DND-41 (cell line): ENCODE measurements around the gene FAM78A.

Source experiments
- ATAC-seq: fragments of 200-7000 bp; cut with Tn5 transposase; 3 replicates; pipeline ENCODE4 v1.9.1; 2021; ENCODE audit warnings: low read depth; ENCODE audit not compliant: insufficient read depth
- DNase-seq: peaks from one replicate; pipeline ENCODE4 v3.0.0-alpha.2; 2020
- H2AFZ ChIP-seq: 2 replicates; pipeline ENCODE4 v1.6.0; 2012; ENCODE audit warnings: low read depth, low read length
- H3K27ac ChIP-seq: 2 replicates; pipeline ENCODE4 v1.5.1; 2012; ENCODE audit warnings: low read length, inconsistent platforms
- H3K27me3 ChIP-seq: fragments of 200-600 bp; sonication (generic); 2 replicates; pipeline ENCODE4 v1.6.0; 2012; ENCODE audit warnings: low read length, mild to moderate bottlenecking, inconsistent platforms; ENCODE audit not compliant: insufficient read depth, poor library complexity
- H3K36me3 ChIP-seq: 2 replicates; pipeline ENCODE4 v1.5.1; 2012; ENCODE audit warnings: low read length, inconsistent platforms; ENCODE audit not compliant: insufficient read depth
- H3K4me1 ChIP-seq: 2 replicates; pipeline ENCODE4 v1.5.1; 2012; ENCODE audit warnings: mild to moderate bottlenecking, low read length; ENCODE audit not compliant: insufficient read depth
- H3K4me2 ChIP-seq: 2 replicates; pipeline ENCODE4 v1.6.0; 2012; ENCODE audit warnings: mild to moderate bottlenecking, moderate library complexity, low read length, inconsistent platforms; ENCODE audit not compliant: insufficient read depth
- H3K4me3 ChIP-seq, 2 experiments: fragments of 200-600 bp in 1 of 2; shearing (Covaris generic) in 1 of 2; 2 replicates each; pipeline ENCODE4 v1.5.1; 2012 to 2016; ENCODE audit warnings: inconsistent platforms in 2 of 2, low read length in 2 of 2, mild to moderate bottlenecking in 2 of 2, low read depth in 1 of 2, moderate library complexity in 1 of 2
- H3K79me2 ChIP-seq: 2 replicates; pipeline ENCODE4 v1.6.0; 2012; ENCODE audit warnings: low read length, inconsistent platforms; ENCODE audit not compliant: insufficient read depth
- H3K9ac ChIP-seq: 2 replicates; pipeline ENCODE4 v1.6.0; 2012; ENCODE audit warnings: low read depth, mild to moderate bottlenecking, inconsistent platforms, low read length, moderate library complexity
- H3K9me3 ChIP-seq: 2 replicates; pipeline ENCODE4 v1.5.1; 2012; ENCODE audit warnings: low read length, moderate library complexity, mild to moderate bottlenecking, inconsistent platforms; ENCODE audit not compliant: insufficient read depth, severe bottlenecking
- H4K20me1 ChIP-seq: 2 replicates; pipeline ENCODE4 v1.6.0; 2012; ENCODE audit warnings: low read length; ENCODE audit not compliant: insufficient read depth
- EZH2 ChIP-seq: IDR thresholded peaks from 3 replicates; pipeline ENCODE4 v1.6.1; 2012; ENCODE audit warnings: borderline replicate concordance, low read depth, mild to moderate bottlenecking, moderate library complexity, low read length, inconsistent platforms; ENCODE audit not compliant: severe bottlenecking
- TF ChIP-seq, protein P1 (sequence below): IDR thresholded peaks from 2 replicates; pipeline ENCODE4 v1.5.1; 2012; ENCODE audit warnings: borderline replicate concordance, low read length, moderate library complexity, mild to moderate bottlenecking; ENCODE audit not compliant: poor library complexity, severe bottlenecking; ENCODE audit errors: extremely low read depth

FAM78A gene

DNA sequence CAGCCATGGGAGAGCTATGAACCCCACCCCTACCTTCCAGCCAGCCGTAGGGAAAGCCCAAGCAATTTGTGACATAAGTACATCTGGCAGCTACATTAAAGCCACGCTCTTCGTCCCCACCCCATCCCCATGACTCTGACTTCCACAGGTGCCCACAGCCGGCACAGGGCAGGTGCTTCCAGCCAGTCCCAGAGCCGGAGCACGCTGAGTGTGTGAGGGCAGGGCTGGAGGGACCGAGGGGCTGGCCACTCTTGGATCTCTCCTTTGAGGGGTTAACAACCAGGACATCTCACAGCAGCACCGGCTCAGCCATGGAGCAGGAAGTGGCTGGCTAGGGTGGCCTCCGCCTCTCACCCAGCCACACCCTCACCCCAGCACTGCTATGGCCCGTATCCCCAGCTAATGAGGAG, 2.4 kb upstream of the FAM78A start:
- H3K27me3 ChIP-seq: no peaks in the 10 kb centered on the region
- no peaks in the 10 kb centered on the region for H4K20me1 ChIP-seq
- H3K4me3 ChIP-seq: no peak overlapping the region
- 0 out of 2 replicates have a peak overlapping the region, but pooled peaks have one; percentile 14 for H3K9ac ChIP-seq
- H3K79me2 ChIP-seq: peaks cover 38% of the 10 kb centered on the region
- H3K27ac ChIP-seq: no peak overlapping the region; the same call in 1 of the 2 replicates
- ATAC-seq (no peak), DNase-seq (peak; percentile 15)
- H3K36me3 ChIP-seq: peaks cover 17% of the 10 kb centered on the region; the same call in 1 of the 2 replicates
- peak overlapping the region; percentile 55; the same call in 1 of the 2 replicates for H3K4me2 ChIP-seq
- H3K9me3 ChIP-seq: no peaks in the 10 kb centered on the region
- TF ChIP-seq, protein P1, sequence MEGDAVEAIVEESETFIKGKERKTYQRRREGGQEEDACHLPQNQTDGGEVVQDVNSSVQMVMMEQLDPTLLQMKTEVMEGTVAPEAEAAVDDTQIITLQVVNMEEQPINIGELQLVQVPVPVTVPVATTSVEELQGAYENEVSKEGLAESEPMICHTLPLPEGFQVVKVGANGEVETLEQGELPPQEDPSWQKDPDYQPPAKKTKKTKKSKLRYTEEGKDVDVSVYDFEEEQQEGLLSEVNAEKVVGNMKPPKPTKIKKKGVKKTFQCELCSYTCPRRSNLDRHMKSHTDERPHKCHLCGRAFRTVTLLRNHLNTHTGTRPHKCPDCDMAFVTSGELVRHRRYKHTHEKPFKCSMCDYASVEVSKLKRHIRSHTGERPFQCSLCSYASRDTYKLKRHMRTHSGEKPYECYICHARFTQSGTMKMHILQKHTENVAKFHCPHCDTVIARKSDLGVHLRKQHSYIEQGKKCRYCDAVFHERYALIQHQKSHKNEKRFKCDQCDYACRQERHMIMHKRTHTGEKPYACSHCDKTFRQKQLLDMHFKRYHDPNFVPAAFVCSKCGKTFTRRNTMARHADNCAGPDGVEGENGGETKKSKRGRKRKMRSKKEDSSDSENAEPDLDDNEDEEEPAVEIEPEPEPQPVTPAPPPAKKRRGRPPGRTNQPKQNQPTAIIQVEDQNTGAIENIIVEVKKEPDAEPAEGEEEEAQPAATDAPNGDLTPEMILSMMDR: no peak
- TF ChIP-seq EZH2: no peak
- H2AFZ ChIP-seq: peak overlapping the region; percentile 74
- peaks cover 14% of the 10 kb centered on the region for H3K4me1 ChIP-seq

DNA sequence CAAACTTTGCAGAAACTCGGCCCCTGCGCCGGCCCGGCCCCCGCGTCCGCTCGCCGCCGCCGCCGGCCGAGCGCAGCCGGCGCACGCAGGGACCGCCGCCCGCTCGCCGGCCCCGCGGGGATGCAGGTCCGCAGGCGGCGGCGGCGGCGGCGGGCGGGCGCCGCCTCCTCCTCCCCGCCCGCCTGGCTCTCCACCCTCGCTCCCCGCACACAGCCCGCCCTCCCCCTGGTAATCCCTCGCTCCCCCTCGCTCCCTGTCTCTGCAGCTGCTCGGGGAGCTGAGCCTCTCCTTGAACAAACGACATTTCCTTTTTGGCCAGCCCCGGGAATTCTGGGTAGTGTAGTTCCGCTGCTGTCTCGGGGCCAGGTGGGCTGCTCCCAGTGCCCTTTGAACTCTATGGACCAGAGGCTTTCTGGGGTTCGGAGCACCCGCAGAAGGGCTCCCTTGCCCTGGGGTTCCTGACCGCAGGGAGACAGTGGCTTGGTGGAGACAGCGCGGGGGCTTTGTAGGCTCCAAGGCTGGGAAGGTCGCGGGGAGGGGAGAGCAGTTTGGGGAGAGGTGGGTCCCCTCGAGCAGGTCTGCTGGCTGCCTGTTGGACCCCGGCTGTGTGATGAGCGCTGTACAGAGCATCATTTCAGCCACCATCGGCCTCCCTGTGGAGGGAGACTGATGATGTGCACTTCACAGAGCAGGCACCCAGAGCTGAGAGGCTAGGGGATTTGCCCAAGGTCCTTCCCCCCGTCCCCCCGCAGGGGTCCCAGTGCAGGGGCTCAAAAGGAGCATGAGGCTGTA, 1.8 kb upstream of the FAM78A start:
- Histone ChIP-seq H3K4me2 (peak overlapping the region; percentile 86), H3K4me3 (peak overlapping the region; percentile 65 to 86; a peak in 3 of 4 replicates), H4K20me1 (no peaks in the 10 kb centered on the region), H3K27me3 (no peaks in the 10 kb centered on the region), H3K79me2 (peaks cover 44% of the 10 kb centered on the region), H2AFZ (peak overlapping the region; percentile 74), H3K9me3 (no peaks in the 10 kb centered on the region), H3K9ac (peak overlapping the region; percentile 80), H3K36me3 (peaks cover 22% of the 10 kb centered on the region; the same call in 1 of the 2 replicates), H3K27ac (peak overlapping the region; percentile 84), H3K4me1 (peaks cover 20% of the 10 kb centered on the region)
- DNase-seq: peak; percentile 90
- TF ChIP-seq, protein P1: no peak
- TF ChIP-seq EZH2: no peak
- ATAC-seq: peak; percentile 74

DNA sequence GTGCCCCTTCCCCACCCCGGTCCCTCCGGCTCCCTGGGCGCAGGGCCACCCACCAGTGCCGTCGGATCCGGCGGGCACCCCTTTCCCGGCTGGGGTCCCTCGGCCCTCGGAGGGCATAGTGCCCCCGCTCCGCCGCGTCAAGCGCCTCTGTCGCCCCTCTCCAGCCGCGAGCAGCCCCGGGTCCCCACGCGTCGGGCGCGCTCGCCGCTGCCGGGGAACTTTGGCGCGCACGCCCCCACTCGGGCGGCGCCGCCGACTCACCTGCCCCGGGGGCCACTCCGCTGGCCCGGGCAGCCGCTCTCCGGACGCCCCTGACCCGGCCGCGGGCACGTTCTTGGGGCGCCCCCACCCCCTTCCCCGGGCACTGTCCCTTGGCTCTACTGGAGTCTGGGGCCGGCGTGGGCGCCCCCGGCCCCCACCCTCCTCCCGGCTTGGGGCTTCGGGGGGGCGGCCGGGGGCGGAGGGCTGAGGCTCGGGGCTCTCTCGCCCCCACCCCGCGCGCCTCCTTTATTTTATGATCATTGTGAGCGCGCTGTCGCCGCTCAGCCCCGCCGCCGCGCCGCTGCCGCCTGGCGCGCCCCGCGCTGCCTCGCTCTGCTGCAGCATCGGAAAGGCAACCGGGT, 1.1 kb upstream of the FAM78A start:
- H3K27me3 ChIP-seq: no peaks in the 10 kb centered on the region
- no peaks in the 10 kb centered on the region for H3K9me3 ChIP-seq
- peak overlapping the region; percentile 65 to 86; a peak in 3 of 4 replicates for H3K4me3 ChIP-seq
- H3K79me2 ChIP-seq: peaks cover 51% of the 10 kb centered on the region
- peaks cover 26% of the 10 kb centered on the region for H3K36me3 ChIP-seq
- H2AFZ ChIP-seq: peak overlapping the region; percentile 66; the same call in 1 of the 2 replicates
- H3K4me2 ChIP-seq: peak overlapping the region; percentile 86
- H4K20me1 ChIP-seq: no peaks in the 10 kb centered on the region
- peak overlapping the region; percentile 84 for H3K27ac ChIP-seq
- peaks cover 27% of the 10 kb centered on the region for H3K4me1 ChIP-seq
- TF ChIP-seq, protein P1: peak; percentile 21
- TF ChIP-seq EZH2: no peak
- peak; percentile 4; the same call in 2 of the 3 replicates for ATAC-seq
- H3K9ac ChIP-seq: peak overlapping the region; percentile 80
- peak; percentile 42 for DNase-seq
